SK-N-MC (cell line): Measurements from ENCODE around the gene MYORG.

Source experiments
- DNase-seq: peaks from one replicate; pipeline ENCODE4 v3.0.0-alpha.2; 2011; ENCODE audit warnings: low read depth, low spot score
- H3K27ac ChIP-seq: fragments of 200-600 bp; sonication (generic); 2 replicates; pipeline ENCODE4 v1.5.1; 2016; ENCODE audit warnings: mixed run types
- H3K36me3 ChIP-seq: fragments of 200-600 bp; sonication (generic); 2 replicates; pipeline ENCODE4 v1.6.1; 2017; ENCODE audit warnings: antibody characterized with exemption, low read length, mixed read lengths; ENCODE audit not compliant: insufficient read depth
- H3K4me3 ChIP-seq: fragments of 200-600 bp; sonication (generic); 2 replicates; pipeline ENCODE4 v1.5.1; 2016
- H3K9ac ChIP-seq: fragments of 200-600 bp; sonication (generic); 2 replicates; pipeline ENCODE4 v1.8.0; 2017; ENCODE audit warnings: mixed run types, mixed read lengths; ENCODE audit not compliant: insufficient read length
- H3K9me3 ChIP-seq: fragments of 200-600 bp; sonication (generic); 2 replicates; pipeline ENCODE4 v1.6.1; 2017; ENCODE audit warnings: low read depth, mild to moderate bottlenecking, antibody characterized with exemption, low read length, moderate library complexity, mixed read lengths
- EZH2 ChIP-seq: fragments of 200-600 bp; sonication (generic); IDR thresholded peaks from one replicate; pipeline ENCODE4 v1.6.1; 2017; ENCODE audit warnings: antibody characterized with exemption
- FOXP2 ChIP-seq: optimal IDR thresholded peaks from 2 replicates; pipeline ENCODE3; 2011; ENCODE audit warnings: mild to moderate bottlenecking, moderate library complexity; ENCODE audit not compliant: insufficient read depth; ENCODE audit errors: extremely low read length, control extremely low read depth
- POLR2AphosphoS5 ChIP-seq: IDR thresholded peaks from 2 replicates; pipeline ENCODE4 v1.6.1; 2012; ENCODE audit warnings: mild to moderate bottlenecking, low read depth, low read length, borderline replicate concordance

MYORG gene

DNA sequence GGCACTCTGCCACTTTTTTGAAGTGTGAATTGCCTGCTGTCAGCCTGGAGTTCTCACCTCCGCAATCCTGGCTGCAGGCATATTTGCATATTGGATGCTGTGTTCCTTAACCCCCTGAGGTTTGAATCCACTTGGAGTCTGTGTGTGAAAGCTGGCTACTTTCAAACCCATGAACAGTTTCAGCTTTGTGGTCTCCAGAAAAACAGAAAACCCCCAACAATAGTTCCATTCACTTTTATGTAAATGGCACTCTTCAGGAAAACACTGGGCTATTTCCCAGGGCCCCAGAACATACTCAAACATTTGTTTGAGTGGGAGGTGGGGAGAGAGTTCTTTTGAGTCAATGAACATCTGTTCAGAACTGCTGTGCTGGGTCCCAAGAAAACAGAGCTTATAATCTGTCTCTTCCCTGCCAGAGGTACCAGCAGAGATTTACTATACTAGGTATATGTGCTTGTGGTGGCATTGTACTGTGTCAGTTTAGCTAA is 42.3 kb downstream of the MYORG start:
- H3K9ac ChIP-seq, result peak overlapping the region; percentile 23
- H3K9me3 ChIP-seq, result no peaks in the 10 kb centered on the region
- no peak overlapping the region for H3K27ac ChIP-seq
- no peak for DNase-seq
- no peak for TF ChIP-seq FOXP2
- no peak for TF ChIP-seq POLR2AphosphoS5
- no peak for TF ChIP-seq EZH2
- peaks cover 6% of the 10 kb centered on the region; the same call in 1 of the 2 replicates for H3K36me3 ChIP-seq
- H3K4me3 ChIP-seq, result no peak overlapping the region

- DNase-seq, result no peak
- H3K4me3 ChIP-seq, result no peak overlapping the region
- no peak overlapping the region for H3K9ac ChIP-seq
- H3K36me3 ChIP-seq, result peaks cover 4% of the 10 kb centered on the region; the same call in 1 of the 2 replicates
- no peaks in the 10 kb centered on the region for H3K9me3 ChIP-seq
- TF ChIP-seq FOXP2 (no peak), POLR2AphosphoS5 (no peak), EZH2 (no peak)
- no peak overlapping the region for H3K27ac ChIP-seq
These were observed 42.9 kb downstream of the MYORG start for GRCh38 chr9:34333836-34334235.

DNA sequence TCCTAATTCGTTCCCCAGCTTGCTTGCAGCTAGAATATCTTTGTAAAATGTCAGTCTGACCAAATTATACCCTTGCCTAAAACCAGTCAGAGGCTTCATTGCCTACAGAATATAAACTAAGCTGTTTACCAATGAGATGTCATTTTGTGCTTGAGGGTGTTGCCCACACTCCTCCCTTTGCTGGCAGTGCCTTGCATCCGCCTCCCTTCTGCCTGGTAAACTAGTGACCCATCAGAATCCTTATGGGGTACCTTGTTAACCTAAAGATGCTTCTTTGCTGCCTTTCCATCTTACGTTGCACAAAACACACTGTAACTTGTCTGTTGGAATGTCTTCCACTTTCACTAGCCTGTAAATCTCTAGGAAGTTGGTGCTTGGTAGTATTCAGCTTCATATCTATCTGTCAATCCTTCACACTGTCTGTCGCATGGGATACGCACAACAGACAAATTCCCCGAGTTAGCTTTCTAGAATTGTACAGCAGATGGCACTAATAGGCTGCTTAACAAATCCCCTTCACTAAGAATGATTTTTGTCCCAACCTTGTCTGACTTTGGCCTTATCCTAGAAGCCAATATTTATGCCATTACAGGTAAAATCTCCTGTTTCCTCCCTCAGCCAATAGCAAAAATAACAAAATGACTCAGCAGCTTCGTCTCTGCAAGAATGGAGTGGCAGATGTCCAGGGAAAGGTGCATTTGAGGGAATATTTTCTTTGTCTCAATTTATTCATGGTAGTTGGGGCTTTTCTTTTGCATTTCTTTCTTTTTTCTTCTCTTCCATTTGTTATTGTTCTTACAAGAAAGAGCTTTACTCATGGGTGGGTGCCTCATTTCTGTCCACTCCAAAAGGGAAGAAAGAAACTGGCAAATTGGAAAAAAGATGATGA is 44.4 kb downstream of the MYORG start:
- H3K9me3 ChIP-seq, result no peaks in the 10 kb centered on the region; the same call in 1 of the 2 replicates
- H3K36me3 ChIP-seq, result no peaks in the 10 kb centered on the region

DNA sequence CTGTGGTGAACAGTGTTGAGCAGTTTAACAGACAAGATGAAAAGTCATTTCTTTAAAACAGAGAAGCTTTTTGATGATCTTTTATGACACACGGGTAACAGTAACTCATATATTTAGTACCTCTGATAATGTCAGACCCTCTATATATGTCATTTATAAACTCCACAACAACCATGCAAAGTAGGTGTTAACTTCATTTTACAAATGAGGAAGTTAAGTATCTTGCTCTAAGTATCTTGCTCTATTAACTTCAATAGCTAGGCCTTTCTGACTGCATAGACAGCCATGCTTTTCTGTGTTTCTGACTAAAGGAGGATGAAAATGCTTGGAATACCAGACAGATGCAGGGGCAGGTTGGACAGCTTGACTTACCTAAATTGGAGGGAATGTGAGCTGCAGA is 45.5 kb downstream of the MYORG start:
- Histone ChIP-seq H3K27ac (no peak overlapping the region), H3K4me3 (no peak overlapping the region), H3K36me3 (no peaks in the 10 kb centered on the region), H3K9ac (peak overlapping the region; percentile 9), H3K9me3 (no peaks in the 10 kb centered on the region; the same call in 1 of the 2 replicates)
- TF ChIP-seq POLR2AphosphoS5, result no peak
- TF ChIP-seq FOXP2, result no peak
- TF ChIP-seq EZH2, result no peak
- no peak for DNase-seq

More for the DNA sequence above, 44.4 kb downstream of the MYORG start:
- H3K27ac ChIP-seq, result no peak overlapping the region
- DNase-seq, result no peak
- TF ChIP-seq FOXP2, result no peak
- no peak for TF ChIP-seq POLR2AphosphoS5
- TF ChIP-seq EZH2, result no peak
- H3K9ac ChIP-seq, result no peak overlapping the region
- no peak overlapping the region for H3K4me3 ChIP-seq

DNA sequence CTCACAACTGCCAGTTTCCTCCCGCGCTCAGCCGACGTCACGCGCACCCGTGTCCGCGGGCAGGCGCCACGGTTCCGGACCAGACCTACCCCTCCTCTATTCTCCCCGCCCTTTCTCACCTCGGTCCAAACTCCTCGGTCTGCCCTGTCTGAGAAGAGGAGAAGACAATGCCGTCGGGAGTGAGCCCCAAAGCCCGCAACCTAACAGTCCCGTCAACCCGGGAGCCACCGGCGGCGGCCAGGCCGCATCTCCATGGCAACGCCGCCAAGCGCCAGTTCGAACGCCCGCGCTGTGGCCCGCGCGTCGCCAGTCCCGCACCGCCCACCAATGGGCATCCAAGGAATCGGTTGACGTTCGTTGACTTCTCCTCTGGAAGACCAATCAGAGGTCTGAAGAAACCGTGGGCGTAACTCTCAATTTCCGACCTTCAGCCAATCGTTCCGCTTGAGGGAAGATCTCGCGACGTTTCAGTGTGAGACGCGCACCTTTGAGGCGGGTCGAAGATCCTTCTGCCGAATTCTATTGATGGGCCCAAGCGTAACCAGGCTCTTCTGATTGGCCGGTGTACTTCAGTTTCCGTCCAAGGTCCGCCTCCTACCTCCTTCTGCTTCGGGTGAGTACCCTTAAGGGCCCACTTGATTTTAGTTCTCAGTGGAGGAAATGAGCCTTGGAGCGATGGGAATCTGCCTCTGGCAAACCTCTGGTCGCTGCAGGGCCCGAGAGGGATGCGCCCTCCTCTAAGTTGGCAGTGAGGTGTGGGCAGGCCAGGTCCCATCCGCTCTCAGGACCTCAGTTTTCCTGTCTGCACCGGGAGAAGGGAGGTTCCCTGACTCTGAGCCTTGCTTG is 47.5 kb downstream of the MYORG start, which contains the start of the genes KIF24 and NUDT2:
Gene KIF24, minus strand, starts transcription at position 282 of the 846 bp plus-strand sequence. CDS start 17,922 bp downstream, outside the sequence.
Gene NUDT2, plus strand, starts transcription at position 583 of the 846 bp plus-strand sequence. CDS start 9,471 bp downstream, outside the sequence.
- Histone ChIP-seq H3K27ac (peak within 1 kb of the TSS; percentile 85), H3K36me3 (no peaks in the 10 kb centered on the region), H3K9ac (peak within 1 kb of the TSS; percentile 96), H3K4me3 (peak within 1 kb of the TSS; percentile 98), H3K9me3 (no peaks in the 10 kb centered on the region; the same call in 1 of the 2 replicates)
- no peak for TF ChIP-seq EZH2
- peak; percentile 90 for TF ChIP-seq POLR2AphosphoS5
- TF ChIP-seq FOXP2, result peak; percentile 35
- peak; percentile 99 for DNase-seq

GRCh38 chr9:34328500-34328986 is 48.2 kb downstream of the MYORG start:
- TF ChIP-seq EZH2, result no peak
- 0 out of 2 replicates have a peak, but pooled peaks have one; percentile 33 for TF ChIP-seq POLR2AphosphoS5
- no peak for TF ChIP-seq FOXP2
- DNase-seq, result no peak

DNA sequence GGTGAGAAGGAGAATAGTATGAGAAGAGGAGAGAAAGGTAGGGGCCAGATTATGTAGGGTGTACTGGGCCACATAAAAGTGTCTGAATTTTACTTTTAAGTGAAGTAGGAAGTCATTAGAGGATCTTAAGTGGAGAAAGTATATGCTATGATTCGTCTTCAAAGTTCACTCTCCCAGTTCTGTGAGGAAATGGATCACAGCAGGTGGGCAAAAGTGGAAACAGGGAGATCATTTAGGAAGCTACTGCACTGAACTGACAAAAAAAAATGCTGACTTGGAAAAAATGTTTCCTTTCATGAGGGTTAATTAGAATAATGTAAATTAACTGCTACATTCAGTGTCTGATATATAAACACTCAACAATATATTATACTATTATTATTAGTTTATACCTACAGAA is 50.0 kb downstream of the MYORG start:
- no peak overlapping the region for H3K4me3 ChIP-seq
- no peak overlapping the region for H3K27ac ChIP-seq
- TF ChIP-seq POLR2AphosphoS5, result no peak
- TF ChIP-seq EZH2, result no peak
- TF ChIP-seq FOXP2, result no peak
- peak; percentile 56 for DNase-seq
- H3K9me3 ChIP-seq, result no peaks in the 10 kb centered on the region; the same call in 1 of the 2 replicates
- H3K9ac ChIP-seq, result peak overlapping the region; percentile 50
- no peaks in the 10 kb centered on the region for H3K36me3 ChIP-seq

More at GRCh38 chr9:34328500-34328986, 48.2 kb downstream of the MYORG start:
- peak overlapping the region; percentile 96 for H3K9ac ChIP-seq
- H3K4me3 ChIP-seq, result peak overlapping the region; percentile 98
- H3K36me3 ChIP-seq, result no peaks in the 10 kb centered on the region
- no peaks in the 10 kb centered on the region; the same call in 1 of the 2 replicates for H3K9me3 ChIP-seq
- H3K27ac ChIP-seq, result peak overlapping the region; percentile 85
